D721Med (cell line): ENCODE data around the gene JMJD7.
A peak's percentile ranks its signal among the peaks of the same experiment; 100 is the strongest.

Experiments used
- DNase-seq: peaks from one replicate; pipeline ENCODE4 v3.0.0; 2011; ENCODE audit warnings: low spot score; ENCODE audit not compliant: insufficient read length
- FAIRE-seq: peaks from 2 replicates; lab custom pipeline; 2011; peaks lifted over from hg19 to GRCh38; lab: Jason Lieb, UNC
- CTCF ChIP-seq: IDR thresholded peaks from 2 replicates; pipeline ENCODE4 v1.5.1; 2012; ENCODE audit warnings: mild to moderate bottlenecking, control low read depth; ENCODE audit not compliant: insufficient read depth; ENCODE audit errors: missing control alignments

JMJD7 gene

GRCh38 chr15:41809121-41809520 lies 18.8 kb upstream of the JMJD7 start:
- TF ChIP-seq CTCF, result no peak
- FAIRE-seq, result no peak
- no peak for DNase-seq

GRCh38 chr15:41809526-41810220 lies 18.2 kb upstream of the JMJD7 start:
- no peak for FAIRE-seq
- TF ChIP-seq CTCF, result no peak

GRCh38 chr15:41810651-41811431 lies 17.1 kb upstream of the JMJD7 start:
- DNase-seq (no peak), FAIRE-seq (no peak)
- no peak for TF ChIP-seq CTCF

More at GRCh38 chr15:41809526-41810220, 18.2 kb upstream of the JMJD7 start:
- no peak for DNase-seq

GRCh38 chr15:41811432-41812195 lies 16.3 kb upstream of the JMJD7 start:
- FAIRE-seq, result no peak
- DNase-seq, result peak; percentile 87
- peak; percentile 89 for TF ChIP-seq CTCF

- FAIRE-seq (no peak), DNase-seq (no peak)
- no peak for TF ChIP-seq CTCF
These were observed 15.0 kb upstream of the JMJD7 start for GRCh38 chr15:41812820-41813375.

GRCh38 chr15:41813426-41813825 lies 14.5 kb upstream of the JMJD7 start:
- no peak for DNase-seq
- TF ChIP-seq CTCF, result no peak
- FAIRE-seq, result no peak
